CD4-positive, alpha-beta T cell treated with Interleukin-21 for 1 hour (primary cell): ENCODE measurements around the gene HSCB.
"Not testable (repeated sequence)": the region's sequence is repeated elsewhere in the genome, so short reads cannot be mapped to it uniquely, and the experiment has no call there.

Experiments
- DNase-seq: peaks from one replicate; pipeline ENCODE4 v3.0.0-alpha.2; 2020

Gene HSCB

GRCh38 chr22:28792491-28793383, 50.9 kb downstream of the HSCB start:
- DNase-seq, result no peak

- DNase-seq, result no peak
Observed at GRCh38 chr22:28793976-28794584, 52.2 kb downstream of the HSCB start.

- DNase-seq, result no peak
Observed at GRCh38 chr22:28795071-28795693, 53.3 kb downstream of the HSCB start.

GRCh38 chr22:28795932-28796856, 54.4 kb downstream of the HSCB start:
- no peak for DNase-seq

GRCh38 chr22:28798810-28799605, 57.2 kb downstream of the HSCB start:
- peak; percentile 45 for DNase-seq

- DNase-seq, result peak; percentile 34
Observed at GRCh38 chr22:28799606-28800307, 57.9 kb downstream of the HSCB start.

- peak; percentile 92 for DNase-seq
Observed at GRCh38 chr22:28800308-28801041, 58.6 kb downstream of the HSCB start, which contains the start of gene XBP1. Gene XBP1 (minus strand): TSS chr22:28800569.

- no peak for DNase-seq
Observed at GRCh38 chr22:28801845-28802594, 60.2 kb downstream of the HSCB start.

- no peak for DNase-seq
Observed at GRCh38 chr22:28802595-28803123, 60.8 kb downstream of the HSCB start.

GRCh38 chr22:28805426-28805825, 63.6 kb downstream of the HSCB start:
- DNase-seq, result not testable (repeated sequence)
